GM12878 (cell line): Measurements from ENCODE around the gene COPZ2. TPM values are rescaled to one million over a fixed set of nuclear protein-coding genes. Genes with fewer than 3 reads are reported as not detected.

Experiments
- ATF2 ChIP-seq: IDR thresholded peaks from 2 replicates; pipeline ENCODE4 v1.6.1; 2012; ENCODE audit warnings: low read length, inconsistent platforms
- BHLHE40 ChIP-seq, 2 experiments: fragments of 450-650 bp in 1 of 2; IDR thresholded peaks; 2 replicates each; pipeline ENCODE4 v1.6.1; 2011 to 2017; ENCODE audit warnings: low read depth in 2 of 2, borderline replicate concordance in 1 of 2, improper control_type of control experiment in 1 of 2, low read length in 1 of 2, mild to moderate bottlenecking in 1 of 2
- CBX5 ChIP-seq: sonication (generic); IDR thresholded peaks from 2 replicates; pipeline ENCODE4 v1.6.1; 2016; ENCODE audit warnings: low read depth, moderate library complexity, mild to moderate bottlenecking, inconsistent platforms
- EED ChIP-seq: sonication (generic); IDR thresholded peaks from 2 replicates; pipeline ENCODE4 v1.6.1; 2016; ENCODE audit warnings: antibody characterized with exemption, low read depth
- FOS ChIP-seq: IDR thresholded peaks from 3 replicates; pipeline ENCODE4 v1.6.1; 2011; ENCODE audit warnings: borderline replicate concordance; ENCODE audit not compliant: insufficient read length; ENCODE audit errors: extremely low read depth
- FOXM1 ChIP-seq: IDR thresholded peaks from 2 replicates; pipeline ENCODE4 v1.6.1; 2012; ENCODE audit warnings: low read depth, mild to moderate bottlenecking, inconsistent platforms, low read length, moderate library complexity
- GATAD2B ChIP-seq: fragments of 450-650 bp; conservative IDR thresholded peaks from 2 replicates; pipeline ENCODE4 v1.6.1; 2017; ENCODE audit warnings: low read depth, mild to moderate bottlenecking, moderate library complexity
- HCFC1 ChIP-seq: fragments of 150-350 bp; IDR thresholded peaks from 2 replicates; pipeline ENCODE4 v1.6.1; 2014; ENCODE audit warnings: low read length
- HDAC2 ChIP-seq: fragments of 200-600 bp; sonication (generic); IDR thresholded peaks from 2 replicates; pipeline ENCODE4 v1.6.1; 2017
- LARP7 ChIP-seq: fragments of 450-650 bp; IDR thresholded peaks from 2 replicates; pipeline ENCODE4 v1.6.1; 2017; ENCODE audit warnings: mild to moderate bottlenecking
- MEF2A ChIP-seq: IDR thresholded peaks from 2 replicates; pipeline ENCODE4 v1.6.1; 2011; ENCODE audit warnings: low read depth, mild to moderate bottlenecking, low read length, moderate library complexity; ENCODE audit not compliant: insufficient read depth
- NFIC ChIP-seq: IDR thresholded peaks from 2 replicates; pipeline ENCODE4 v1.6.1; 2012; ENCODE audit warnings: low read depth, mild to moderate bottlenecking, inconsistent platforms, low read length, moderate library complexity
- NKRF ChIP-seq: fragments of 450-650 bp; conservative IDR thresholded peaks from 2 replicates; pipeline ENCODE4 v1.6.1; 2017; ENCODE audit warnings: mild to moderate bottlenecking, moderate library complexity
- NRF1 ChIP-seq: conservative IDR thresholded peaks from 2 replicates; pipeline ENCODE4 v1.6.1; 2011; ENCODE audit warnings: mild to moderate bottlenecking, low read depth, low read length, improper control_type of control experiment
- PAX8 ChIP-seq: fragments of 450-650 bp; IDR thresholded peaks from 2 replicates; pipeline ENCODE4 v1.6.1; 2017; ENCODE audit warnings: mild to moderate bottlenecking, moderate library complexity
- POU2F2 ChIP-seq: IDR thresholded peaks from 3 replicates; pipeline ENCODE4 v1.6.1; 2011; ENCODE audit warnings: low read depth, mild to moderate bottlenecking, low read length, borderline replicate concordance
- SIN3A ChIP-seq: IDR thresholded peaks from 2 replicates; pipeline ENCODE4 v1.6.1; 2012; ENCODE audit warnings: low read depth, low read length, improper control_type of control experiment
- SMAD5 ChIP-seq: IDR thresholded peaks from 2 replicates; pipeline ENCODE4 v1.6.1; 2016; ENCODE audit warnings: antibody characterized with exemption, low read depth
- SMC3 ChIP-seq: IDR thresholded peaks from 2 replicates; pipeline ENCODE4 v1.6.1; 2011; ENCODE audit warnings: low read length, improper control_type of control experiment, borderline replicate concordance
- SRF ChIP-seq, 2 experiments: IDR thresholded peaks; 2 replicates each; pipeline ENCODE4 v1.6.1; 2011; ENCODE audit warnings: low read depth in 2 of 2, low read length in 2 of 2, mild to moderate bottlenecking in 1 of 2, moderate library complexity in 1 of 2
- STAT3 ChIP-seq: IDR thresholded peaks from 2 replicates; pipeline ENCODE4 v1.6.1; 2011; ENCODE audit warnings: low read depth, low read length, improper control_type of control experiment
- TARDBP ChIP-seq: IDR thresholded peaks from 2 replicates; pipeline ENCODE4 v1.6.1; 2016; ENCODE audit warnings: borderline replicate concordance
- USF2 ChIP-seq: IDR thresholded peaks from 2 replicates; pipeline ENCODE4 v1.6.1; 2011; ENCODE audit warnings: low read depth, low read length, improper control_type of control experiment, borderline replicate concordance
- ZBTB33 ChIP-seq: fragments of 450-650 bp; IDR thresholded peaks from 2 replicates; pipeline ENCODE4 v1.6.1; 2017; ENCODE audit warnings: mild to moderate bottlenecking
- ZNF217 ChIP-seq: fragments of 450-650 bp; IDR thresholded peaks from 2 replicates; pipeline ENCODE4 v1.6.1; 2017; ENCODE audit warnings: antibody characterized with exemption, mild to moderate bottlenecking
- ZSCAN29 ChIP-seq: fragments of 450-650 bp; IDR thresholded peaks from 2 replicates; pipeline ENCODE4 v1.6.1; 2017; ENCODE audit warnings: mild to moderate bottlenecking, moderate library complexity
- polyA plus RNA-seq, 11 experiments: library from polyadenylated mRNA; depleted of rRNA in 4 of 11; unstranded in 6 of 11; stranded (reverse) in 5 of 11; fragments of >200 nt; fragmentation: Nextera tagmentation in 4 of 11; fragmentation: Illumina TruSeq in 1 of 11; extraction: Ambion mirVana in 4 of 11; extraction: Trizol in 1 of 11; gene quantifications; 1 replicate in 1 of 11; 2 replicates in 10 of 11; pipeline versions ENCODE4 v1.2.1 to v1.2.3, GENCODE V29; 2011 to 2016; ENCODE audit warnings: inconsistent platforms in 2 of 11, missing spikeins in 2 of 11, low read depth in 1 of 11
- total RNA-seq, 4 experiments: library from RNA; depleted of rRNA in 3 of 4; stranded (reverse); fragments of >200 nt in 3 of 4; fragmentation: Illumina TruSeq in 1 of 4; extraction: Trizol in 1 of 4; gene quantifications; 2 replicates each; pipeline versions ENCODE4 v1.2.1 to v1.2.3, GENCODE V29; 2013 to 2021

Gene COPZ2
- total and polyA plus RNA-seq, 10 of the 15 experiments (the other 5 are each of a cell fraction or from before 2014, with no cell fraction given): 0.20 to 4.3 (median 2.6) TPM

GRCh38 chr17:48012151-48012520 is 25.5 kb downstream of the COPZ2 start (continued):
- TF ChIP-seq ZNF217: no peak
- no peak for TF ChIP-seq PAX8
- TF ChIP-seq ATF2: no peak
- TF ChIP-seq POU2F2: no peak
- no peak for TF ChIP-seq FOS
- no peak for TF ChIP-seq SMC3
- TF ChIP-seq ZSCAN29: no peak
- no peak for TF ChIP-seq NFIC
- 0 out of 2 replicates have a peak, but pooled peaks have one; percentile 46 for TF ChIP-seq LARP7
- no peak for TF ChIP-seq STAT3
- no peak for TF ChIP-seq TARDBP
- no peak for TF ChIP-seq HCFC1
- no peak for TF ChIP-seq FOXM1
- no peak for TF ChIP-seq SMAD5
- TF ChIP-seq MEF2A: no peak
- no peak for TF ChIP-seq SRF (IDR thresholded peaks at IDR 0.05; ENCODE audit: low read depth in 2 of 2, low read length in 2 of 2)
- no peak for TF ChIP-seq NKRF
- TF ChIP-seq SIN3A: 0 out of 2 replicates have a peak, but pooled peaks have one; percentile 49
- TF ChIP-seq USF2: no peak
- TF ChIP-seq NRF1: no peak
- TF ChIP-seq ZBTB33: no peak
- no peak for TF ChIP-seq GATAD2B
- TF ChIP-seq BHLHE40 (IDR thresholded peaks at IDR 0.05; ENCODE audit: borderline replicate concordance in 1 of 2, low read depth in 2 of 2, low read length in 1 of 2): peak in 1 of 2 experiments; percentile 27; a peak in 1 of 4 replicates
- no peak for TF ChIP-seq CBX5
- TF ChIP-seq EED: no peak
- no peak for TF ChIP-seq HDAC2
- TF ChIP-seq, all 136 proteins: peak for 5
